Uterus (tissue), 2 donors: Measurements from ENCODE around the gene ADAMTSL1.

Experiments
- CTCF ChIP-seq, 4 experiments: fragments of 200-600 bp in 2 of 4; fragments of 450-650 bp in 2 of 4; sonication (generic) in 2 of 4; IDR thresholded peaks; one replicate each; pipeline ENCODE4 v1.5.1; 2016 to 2019; ENCODE audit warnings: antibody characterized with exemption in 4 of 4, mild to moderate bottlenecking in 2 of 4, moderate library complexity in 1 of 4
- POLR2A ChIP-seq, 2 donors: fragments of 450-650 bp; IDR thresholded peaks; one replicate each; pipeline ENCODE4 v1.6.1; 2016; ENCODE audit warnings: antibody characterized with exemption in 2 of 2, mild to moderate bottlenecking in 1 of 2, moderate library complexity in 1 of 2

GRCh38 chr9:18866121-18866831, 392.3 kb downstream of the ADAMTSL1 start:
- no peak for TF ChIP-seq POLR2A (IDR thresholded peaks at IDR 0.05)
- no peak for TF ChIP-seq CTCF (IDR thresholded peaks at IDR 0.05)
